ENCODE measurements around the gene ATRIP.

ATRIP gene

GRCh38 chr3:48417529-48418108 lies 28.9 kb upstream of the ATRIP start:
- Histone ChIP-seq H3K4me1 (ENCODE audit: low read length) (no peaks in the 10 kb centered on the region), H4K20me1 (ENCODE audit: insufficient read depth, low read length) (no peaks in the 10 kb centered on the region), H3K4me3 (ENCODE audit: low read length) (no peak overlapping the region), H3K9me3 (ENCODE audit: insufficient read depth, low read length) (no peaks in the 10 kb centered on the region), H3K79me2 (ENCODE audit: low read length) (no peaks in the 10 kb centered on the region), H3K36me3 (replicated peaks; ENCODE audit: low read depth, low read length) (no peaks in the 10 kb centered on the region), H3K9ac (ENCODE audit: low read length) (no peak overlapping the region), H2AFZ (ENCODE audit: low read depth, low read length) (no peak overlapping the region), H3K27me3 (ENCODE audit: low read depth, low read length) (no peaks in the 10 kb centered on the region), H3K27ac (ENCODE audit: low read length) (no peak overlapping the region), H3K4me2 (ENCODE audit: low read length) (no peak overlapping the region)
- TF ChIP-seq EZH2phosphoT487 (IDR thresholded peaks at IDR 0.05; ENCODE audit: low read depth) = no peak
- TF ChIP-seq, protein P1, sequence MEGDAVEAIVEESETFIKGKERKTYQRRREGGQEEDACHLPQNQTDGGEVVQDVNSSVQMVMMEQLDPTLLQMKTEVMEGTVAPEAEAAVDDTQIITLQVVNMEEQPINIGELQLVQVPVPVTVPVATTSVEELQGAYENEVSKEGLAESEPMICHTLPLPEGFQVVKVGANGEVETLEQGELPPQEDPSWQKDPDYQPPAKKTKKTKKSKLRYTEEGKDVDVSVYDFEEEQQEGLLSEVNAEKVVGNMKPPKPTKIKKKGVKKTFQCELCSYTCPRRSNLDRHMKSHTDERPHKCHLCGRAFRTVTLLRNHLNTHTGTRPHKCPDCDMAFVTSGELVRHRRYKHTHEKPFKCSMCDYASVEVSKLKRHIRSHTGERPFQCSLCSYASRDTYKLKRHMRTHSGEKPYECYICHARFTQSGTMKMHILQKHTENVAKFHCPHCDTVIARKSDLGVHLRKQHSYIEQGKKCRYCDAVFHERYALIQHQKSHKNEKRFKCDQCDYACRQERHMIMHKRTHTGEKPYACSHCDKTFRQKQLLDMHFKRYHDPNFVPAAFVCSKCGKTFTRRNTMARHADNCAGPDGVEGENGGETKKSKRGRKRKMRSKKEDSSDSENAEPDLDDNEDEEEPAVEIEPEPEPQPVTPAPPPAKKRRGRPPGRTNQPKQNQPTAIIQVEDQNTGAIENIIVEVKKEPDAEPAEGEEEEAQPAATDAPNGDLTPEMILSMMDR (IDR thresholded peaks at IDR 0.05; ENCODE audit: low read depth, low read length) = no peak

- no peak overlapping the region for H3K4me2 ChIP-seq (ENCODE audit: low read length)
- H3K27ac ChIP-seq (ENCODE audit: low read length) = no peak overlapping the region
- no peak overlapping the region for H3K9ac ChIP-seq (ENCODE audit: low read length)
- no peak overlapping the region for H2AFZ ChIP-seq (ENCODE audit: low read depth, low read length)
- H3K79me2 ChIP-seq (ENCODE audit: low read length) = no peaks in the 10 kb centered on the region
- peaks cover 3% of the 10 kb centered on the region; the same call in 1 of the 2 replicates for H3K4me1 ChIP-seq (ENCODE audit: low read length)
- no peak overlapping the region for H3K4me3 ChIP-seq (ENCODE audit: low read length)
- TF ChIP-seq EZH2phosphoT487 (IDR thresholded peaks at IDR 0.05; ENCODE audit: low read depth) = no peak
- TF ChIP-seq, protein P1 (IDR thresholded peaks at IDR 0.05; ENCODE audit: low read depth, low read length) = no peak
- no peaks in the 10 kb centered on the region for H3K9me3 ChIP-seq (ENCODE audit: insufficient read depth, low read length)
- H3K27me3 ChIP-seq (ENCODE audit: low read depth, low read length) = no peaks in the 10 kb centered on the region
- peaks cover under 1% of the 10 kb centered on the region for H3K36me3 ChIP-seq (replicated peaks; ENCODE audit: low read depth, low read length)
- H4K20me1 ChIP-seq (ENCODE audit: insufficient read depth, low read length) = no peaks in the 10 kb centered on the region; the same call in 1 of the 2 replicates
Observed at GRCh38 chr3:48418140-48418539, 28.4 kb upstream of the ATRIP start.

GRCh38 chr3:48418651-48419050 lies 27.9 kb upstream of the ATRIP start:
- H3K79me2 ChIP-seq (ENCODE audit: low read length) = no peaks in the 10 kb centered on the region
- H3K36me3 ChIP-seq (replicated peaks; ENCODE audit: low read depth, low read length) = peaks cover 4% of the 10 kb centered on the region
- H3K27me3 ChIP-seq (ENCODE audit: low read depth, low read length) = no peaks in the 10 kb centered on the region
- no peak overlapping the region for H3K27ac ChIP-seq (ENCODE audit: low read length)
- no peaks in the 10 kb centered on the region for H3K9me3 ChIP-seq (ENCODE audit: insufficient read depth, low read length)
- no peak overlapping the region for H2AFZ ChIP-seq (ENCODE audit: low read depth, low read length)
- TF ChIP-seq, protein P1 (IDR thresholded peaks at IDR 0.05; ENCODE audit: low read depth, low read length) = no peak
- TF ChIP-seq EZH2phosphoT487 (IDR thresholded peaks at IDR 0.05; ENCODE audit: low read depth) = no peak
- H3K9ac ChIP-seq (ENCODE audit: low read length) = no peak overlapping the region
- no peak overlapping the region for H3K4me3 ChIP-seq (ENCODE audit: low read length)
- peaks cover 4% of the 10 kb centered on the region; the same call in 1 of the 2 replicates for H3K4me1 ChIP-seq (ENCODE audit: low read length)
- no peaks in the 10 kb centered on the region; the same call in 1 of the 2 replicates for H4K20me1 ChIP-seq (ENCODE audit: insufficient read depth, low read length)
- no peak overlapping the region for H3K4me2 ChIP-seq (ENCODE audit: low read length)

- Histone ChIP-seq H3K4me2 (ENCODE audit: low read length) (no peak overlapping the region), H3K9me3 (ENCODE audit: insufficient read depth, low read length) (no peaks in the 10 kb centered on the region), H3K27me3 (ENCODE audit: low read depth, low read length) (no peaks in the 10 kb centered on the region), H2AFZ (ENCODE audit: low read depth, low read length) (no peak overlapping the region), H3K27ac (ENCODE audit: low read length) (no peak overlapping the region), H3K9ac (ENCODE audit: low read length) (no peak overlapping the region), H3K4me3 (ENCODE audit: low read length) (no peak overlapping the region), H3K4me1 (ENCODE audit: low read length) (peaks cover 4% of the 10 kb centered on the region; the same call in 1 of the 2 replicates), H4K20me1 (ENCODE audit: insufficient read depth, low read length) (no peaks in the 10 kb centered on the region; the same call in 1 of the 2 replicates), H3K79me2 (ENCODE audit: low read length) (no peaks in the 10 kb centered on the region), H3K36me3 (replicated peaks; ENCODE audit: low read depth, low read length) (peaks cover 4% of the 10 kb centered on the region)
- TF ChIP-seq EZH2phosphoT487 (IDR thresholded peaks at IDR 0.05; ENCODE audit: low read depth) = no peak
- TF ChIP-seq, protein P1 (IDR thresholded peaks at IDR 0.05; ENCODE audit: low read depth, low read length) = no peak
Observed at GRCh38 chr3:48419149-48419548, 27.4 kb upstream of the ATRIP start.

Data from OCI-LY3 (cell line).